Measurements from ENCODE around the gene B3GNT2.

GRCh38 chr2:62150597-62151305 lies 45.2 kb upstream of the B3GNT2 start:
- TF ChIP-seq CTCF (IDR thresholded peaks at IDR 0.05) (no peak), REST (IDR thresholded peaks at IDR 0.05; ENCODE audit: low read depth, low read length) (no peak), POLR2AphosphoS5 (IDR thresholded peaks at IDR 0.05; ENCODE audit: low read depth, low read length) (no peak), MAX (IDR thresholded peaks at IDR 0.05; ENCODE audit: low read depth) (no peak), SMC3 (IDR thresholded peaks at IDR 0.05; ENCODE audit: low read depth, low read length) (no peak), RCOR1 (IDR thresholded peaks at IDR 0.05; ENCODE audit: low read length) (no peak), EP300 (IDR thresholded peaks at IDR 0.05; ENCODE audit: borderline replicate concordance in 1 of 2, low read depth in 1 of 2, low read length in 1 of 2) (peak in 1 of 2 experiments; percentile 6; a peak in 1 of 4 replicates), CHD2 (IDR thresholded peaks at IDR 0.05; ENCODE audit: low read length, partially characterized antibody) (no peak)
